Hepatocyte (in vitro differentiated cells): ENCODE measurements around the gene FLT1.

Source experiments
- EZH2 ChIP-seq: fragments of 200-600 bp; sonication (generic); IDR thresholded peaks from 2 replicates; pipeline ENCODE4 v1.6.1; 2016; ENCODE audit warnings: antibody characterized with exemption, mild to moderate bottlenecking, borderline replicate concordance
- TF ChIP-seq, protein P1 (sequence below): fragments of 200-600 bp; sonication (generic); IDR thresholded peaks from 2 replicates; pipeline ENCODE4 v1.5.1; 2016; ENCODE audit warnings: antibody characterized with exemption, mild to moderate bottlenecking; ENCODE audit not compliant: poor library complexity

DNA sequence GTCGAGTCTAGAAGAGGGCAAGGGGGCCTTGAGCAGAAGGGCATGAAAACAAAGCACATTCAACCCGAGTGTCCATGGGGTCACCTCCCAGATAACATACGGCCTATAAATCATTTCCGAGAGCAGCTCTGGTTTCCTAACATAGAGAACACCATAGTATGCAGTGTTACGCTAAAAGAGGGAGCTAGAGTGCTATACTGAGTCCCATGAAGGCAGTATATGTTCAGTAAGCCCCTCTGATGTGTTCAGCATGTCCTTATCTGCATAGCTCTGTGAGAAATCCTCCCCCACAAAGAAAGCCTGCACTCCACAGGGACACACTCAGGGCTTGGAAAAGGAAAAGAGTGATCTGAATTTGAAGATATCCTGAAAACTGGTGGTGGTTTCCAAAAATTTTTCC lies 175.4 kb downstream of the FLT1 start:
- TF ChIP-seq, protein P1, sequence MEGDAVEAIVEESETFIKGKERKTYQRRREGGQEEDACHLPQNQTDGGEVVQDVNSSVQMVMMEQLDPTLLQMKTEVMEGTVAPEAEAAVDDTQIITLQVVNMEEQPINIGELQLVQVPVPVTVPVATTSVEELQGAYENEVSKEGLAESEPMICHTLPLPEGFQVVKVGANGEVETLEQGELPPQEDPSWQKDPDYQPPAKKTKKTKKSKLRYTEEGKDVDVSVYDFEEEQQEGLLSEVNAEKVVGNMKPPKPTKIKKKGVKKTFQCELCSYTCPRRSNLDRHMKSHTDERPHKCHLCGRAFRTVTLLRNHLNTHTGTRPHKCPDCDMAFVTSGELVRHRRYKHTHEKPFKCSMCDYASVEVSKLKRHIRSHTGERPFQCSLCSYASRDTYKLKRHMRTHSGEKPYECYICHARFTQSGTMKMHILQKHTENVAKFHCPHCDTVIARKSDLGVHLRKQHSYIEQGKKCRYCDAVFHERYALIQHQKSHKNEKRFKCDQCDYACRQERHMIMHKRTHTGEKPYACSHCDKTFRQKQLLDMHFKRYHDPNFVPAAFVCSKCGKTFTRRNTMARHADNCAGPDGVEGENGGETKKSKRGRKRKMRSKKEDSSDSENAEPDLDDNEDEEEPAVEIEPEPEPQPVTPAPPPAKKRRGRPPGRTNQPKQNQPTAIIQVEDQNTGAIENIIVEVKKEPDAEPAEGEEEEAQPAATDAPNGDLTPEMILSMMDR: no peak
- no peak for TF ChIP-seq EZH2
